NCI-H510A treated with DMSO at 0.1 percent for 48 hours (cell line): ENCODE measurements around the gene STIL.
"Not testable (repeated sequence)": the region's sequence is repeated elsewhere in the genome, so short reads cannot be mapped to it uniquely, and the experiment has no call there.

ENCODE experiments used
- DNase-seq: peaks from one replicate; lab custom pipeline; 2025; lab: John Stamatoyannopoulos, UW

STIL gene

DNA sequence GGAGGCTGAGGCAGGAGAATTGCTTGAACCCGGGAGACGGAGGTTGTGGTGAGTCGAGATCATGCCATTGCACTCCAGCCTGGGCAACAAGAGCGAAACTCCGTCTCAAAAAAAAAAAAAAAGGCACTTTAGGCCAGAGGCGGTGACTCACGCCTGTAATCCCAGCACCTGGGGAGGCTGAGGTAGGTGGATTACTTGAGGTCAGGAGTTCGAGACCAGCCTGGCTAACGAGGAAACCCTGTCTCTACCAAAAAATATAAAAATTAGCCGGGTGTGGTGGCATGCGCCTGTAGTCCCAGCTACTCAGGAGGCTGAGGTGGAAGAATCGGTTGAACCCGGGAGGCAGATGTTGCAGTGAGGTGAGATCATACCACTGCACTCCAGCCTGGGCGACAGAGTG is 6.0 kb upstream of the STIL start:
- not testable (repeated sequence) for DNase-seq

GRCh38 chr1:47317841-47318240 is 3.9 kb upstream of the STIL start:
- DNase-seq = no peak

DNA sequence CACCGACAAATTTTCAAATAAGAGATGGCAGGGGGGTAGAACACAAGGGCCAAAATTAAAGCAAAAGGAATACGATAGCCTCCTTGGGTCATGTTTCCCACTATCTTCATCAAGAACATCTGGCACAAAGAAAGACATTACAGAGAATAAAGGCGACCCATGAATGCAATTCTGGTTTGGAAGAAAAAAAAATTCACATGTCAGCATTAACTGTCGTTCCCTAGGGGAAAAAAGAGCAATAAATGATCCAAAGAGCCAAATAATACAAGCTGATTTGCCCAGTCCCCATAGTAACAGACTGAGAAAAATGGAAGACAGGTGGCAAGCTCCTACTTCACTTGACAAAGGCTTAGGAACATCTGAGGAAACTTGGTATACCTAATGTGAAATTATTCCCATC is 4.5 kb downstream of the STIL start:
- DNase-seq = no peak

DNA sequence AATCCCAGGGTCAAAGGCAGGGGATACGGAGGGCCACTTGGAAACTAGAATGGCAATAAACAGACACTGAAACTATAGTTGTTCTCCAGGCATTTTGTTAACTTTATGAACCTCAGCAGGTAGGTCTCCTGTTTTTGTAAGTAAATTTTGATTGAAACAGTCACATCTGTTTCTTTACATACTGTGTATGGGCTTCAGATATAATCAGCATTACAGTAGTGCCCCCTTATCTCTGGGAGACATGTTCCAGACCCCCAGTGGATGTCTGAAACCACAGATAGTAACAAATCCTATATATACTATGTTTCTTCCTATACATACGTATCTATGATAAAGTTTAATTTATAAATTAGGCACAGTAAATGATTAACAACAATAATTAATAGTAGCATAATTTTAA is 11.5 kb downstream of the STIL start:
- DNase-seq = no peak

DNA sequence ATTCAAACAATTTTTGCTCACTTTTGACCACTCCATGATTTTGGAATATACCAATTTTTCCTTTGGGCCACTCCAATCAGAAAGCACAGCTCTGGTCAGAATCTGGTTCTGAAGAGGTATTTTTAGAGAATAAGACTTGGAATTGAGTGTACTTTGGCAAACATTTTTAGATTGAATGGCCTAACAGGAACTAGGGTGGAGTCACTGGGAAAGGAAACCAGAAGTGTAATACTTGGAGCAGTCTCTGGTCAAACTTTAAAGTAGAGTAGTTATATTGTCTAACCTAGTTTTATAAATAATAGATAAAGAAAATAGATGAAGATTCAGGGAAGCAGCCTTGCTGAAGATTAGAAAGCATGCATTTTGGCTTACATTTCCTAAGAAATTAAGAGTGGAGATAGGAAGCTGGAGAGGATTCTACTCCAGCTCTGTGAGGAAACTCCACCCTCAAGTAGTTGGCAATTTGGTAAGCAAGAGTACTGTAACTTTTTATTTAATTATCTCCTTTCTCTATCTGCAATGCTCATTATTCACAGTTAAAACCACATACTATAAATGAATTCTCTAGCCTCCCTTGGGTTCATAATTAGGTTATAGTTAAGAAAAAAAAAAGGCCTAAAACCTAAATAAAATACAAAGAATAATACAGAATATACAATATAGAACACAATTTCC is 15.8 kb downstream of the STIL start:
- no peak for DNase-seq

- no peak for DNase-seq
These were observed 18.4 kb downstream of the STIL start for GRCh38 chr1:47295579-47295978.

DNA sequence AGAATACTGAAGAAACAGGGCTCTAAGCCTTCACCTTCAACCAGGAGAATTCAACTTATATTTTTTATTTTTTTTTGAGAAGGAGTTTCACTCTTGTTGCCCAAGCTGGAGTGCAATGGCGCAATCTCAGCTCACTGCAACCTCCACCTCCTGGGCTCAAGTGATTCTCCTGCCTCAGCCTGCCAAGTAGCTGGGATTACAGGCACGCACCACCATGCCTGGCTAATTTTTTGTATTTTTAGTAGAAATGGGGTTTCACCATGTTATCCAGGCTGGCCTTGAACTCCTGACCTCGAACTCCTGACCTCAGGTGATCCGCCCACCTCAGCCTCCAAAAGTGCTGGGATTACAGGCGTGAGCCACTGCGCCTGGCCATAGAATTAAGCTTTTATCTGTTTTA is 19.1 kb downstream of the STIL start:
- DNase-seq = not testable (repeated sequence)

DNA sequence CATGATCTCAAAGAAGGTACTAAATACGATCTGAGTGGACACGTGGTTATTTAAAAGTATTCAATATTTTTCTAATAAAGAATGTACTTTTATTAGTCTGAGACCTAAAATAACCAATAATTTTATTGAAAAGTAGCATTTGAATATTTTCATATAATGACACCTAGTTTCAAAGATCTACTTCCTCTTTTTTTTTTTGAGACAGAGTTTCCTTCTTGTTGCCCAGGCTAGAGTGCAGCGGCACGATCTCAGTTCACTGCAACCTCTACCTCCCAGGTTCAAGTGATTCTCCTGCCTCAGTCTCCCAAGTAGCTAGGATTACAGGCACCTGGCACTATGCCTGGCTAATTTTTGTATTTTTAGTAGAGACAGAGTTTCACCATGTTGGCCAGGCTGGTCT is 25.8 kb downstream of the STIL start:
- not testable (repeated sequence) for DNase-seq

DNA sequence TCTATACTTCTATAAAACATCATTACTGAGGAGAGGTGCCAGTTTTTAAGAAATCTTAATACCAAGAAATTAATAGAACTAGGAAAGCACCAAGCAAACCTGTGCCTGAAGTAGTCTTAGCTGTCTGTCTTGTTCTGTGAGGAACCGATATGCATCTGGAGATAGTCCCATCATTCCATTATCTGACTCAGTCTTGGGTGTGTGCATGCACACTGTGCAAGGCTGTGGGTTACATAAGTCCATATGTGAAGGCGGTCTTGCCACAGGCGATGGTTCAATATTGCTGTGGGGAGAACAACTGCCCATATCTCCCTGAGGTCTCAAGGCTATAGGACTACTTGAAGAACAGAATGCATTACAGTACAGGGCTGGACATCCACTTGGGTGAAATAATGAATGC is 33.8 kb downstream of the STIL start:
- no peak for DNase-seq

DNA sequence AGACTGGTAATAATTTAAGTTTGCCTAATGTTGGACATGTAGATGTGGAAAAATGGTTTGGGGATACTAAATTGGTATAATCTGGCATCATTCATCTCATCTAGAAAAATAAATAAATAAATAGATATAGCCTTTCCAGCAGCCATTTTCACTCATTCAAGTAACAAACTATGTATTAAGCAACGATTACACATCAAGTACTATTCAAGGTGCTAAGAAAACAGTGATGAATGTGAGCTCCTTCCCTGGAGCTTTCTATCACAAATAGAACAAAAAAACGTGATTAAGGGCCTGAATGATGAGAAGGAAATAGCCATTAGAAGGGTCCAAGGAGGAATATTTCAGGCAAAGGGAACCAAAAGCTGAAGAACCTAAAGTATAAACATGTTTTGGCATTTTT is 37.1 kb downstream of the STIL start:
- DNase-seq = no peak

GRCh38 chr1:47275811-47276210 is 38.1 kb downstream of the STIL start:
- DNase-seq = not testable (repeated sequence)

GRCh38 chr1:47265529-47265928 is 48.4 kb downstream of the STIL start:
- not testable (repeated sequence) for DNase-seq

DNA sequence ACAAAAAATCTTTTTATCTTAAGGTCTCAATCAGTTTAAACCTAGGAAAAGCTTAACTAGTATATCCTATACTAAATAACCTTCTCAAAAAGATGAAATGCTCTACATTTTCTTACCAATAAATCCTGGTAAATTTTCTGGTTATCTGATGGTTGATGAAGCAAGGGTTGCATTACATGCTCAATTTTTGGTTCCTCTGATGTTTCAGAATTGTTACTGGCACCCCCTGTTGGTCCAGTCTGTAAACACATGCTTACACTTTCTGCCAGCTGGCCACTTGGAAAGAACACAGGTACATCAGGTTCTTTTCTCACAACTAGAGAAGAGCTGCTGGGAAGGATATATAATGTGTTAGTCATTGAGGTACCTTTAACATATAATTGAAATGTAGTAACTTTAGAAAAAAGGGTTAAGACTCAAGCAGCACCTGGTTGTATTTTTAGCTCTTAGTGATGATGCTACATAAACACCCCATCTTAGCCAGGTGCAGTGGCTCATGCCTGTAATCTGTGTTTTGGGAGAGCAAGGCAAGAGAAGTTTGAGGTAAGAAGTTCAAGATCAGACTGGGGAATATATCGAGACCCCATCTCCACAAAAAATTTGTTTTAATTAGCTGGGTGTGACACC is 51.0 kb downstream of the STIL start:
- DNase-seq = peak; percentile 9

GRCh38 chr1:47257224-47257623 is 56.7 kb downstream of the STIL start:
- DNase-seq = no peak

DNA sequence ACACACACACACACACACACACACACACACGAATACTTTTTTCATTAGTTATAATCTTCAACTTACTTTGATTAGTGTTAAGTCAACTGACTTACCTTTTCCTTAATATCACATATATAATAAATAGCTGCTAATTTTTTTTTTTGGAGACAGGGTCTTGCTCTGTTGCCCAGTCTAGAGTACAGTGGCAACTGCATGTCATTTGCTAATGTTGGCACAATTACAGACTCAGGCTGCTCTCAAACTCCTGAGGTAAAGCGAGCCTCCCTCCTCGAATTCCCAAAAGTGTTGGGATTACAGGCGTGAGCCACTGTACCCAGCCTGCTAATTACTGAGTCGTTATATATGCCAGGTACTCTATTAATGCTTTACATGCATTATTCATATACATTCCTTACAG is 61.2 kb downstream of the STIL start:
- no peak for DNase-seq

DNA sequence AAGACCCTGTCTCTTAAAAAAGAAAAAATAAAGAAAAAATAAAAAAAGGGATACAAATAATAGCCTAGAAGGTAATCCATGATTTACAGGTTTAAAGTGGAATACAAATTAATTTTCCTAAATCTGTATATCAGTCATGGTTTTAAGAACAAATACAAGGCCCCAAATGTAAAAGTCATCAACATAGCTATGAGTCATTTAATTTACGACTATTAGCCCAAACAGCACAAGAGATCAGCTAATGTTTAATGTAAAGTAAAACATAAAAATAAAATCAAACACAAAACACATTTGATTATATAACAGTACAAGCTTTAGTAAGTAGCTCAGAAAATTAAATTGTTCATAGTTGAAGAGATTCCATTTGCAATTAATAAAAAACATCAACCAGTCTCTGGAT is 61.6 kb downstream of the STIL start:
- DNase-seq = no peak

GRCh38 chr1:47249755-47250154 is 64.2 kb downstream of the STIL start:
- DNase-seq = no peak

- no peak for DNase-seq
These were observed 69.5 kb downstream of the STIL start for GRCh38 chr1:47244339-47244862.

DNA sequence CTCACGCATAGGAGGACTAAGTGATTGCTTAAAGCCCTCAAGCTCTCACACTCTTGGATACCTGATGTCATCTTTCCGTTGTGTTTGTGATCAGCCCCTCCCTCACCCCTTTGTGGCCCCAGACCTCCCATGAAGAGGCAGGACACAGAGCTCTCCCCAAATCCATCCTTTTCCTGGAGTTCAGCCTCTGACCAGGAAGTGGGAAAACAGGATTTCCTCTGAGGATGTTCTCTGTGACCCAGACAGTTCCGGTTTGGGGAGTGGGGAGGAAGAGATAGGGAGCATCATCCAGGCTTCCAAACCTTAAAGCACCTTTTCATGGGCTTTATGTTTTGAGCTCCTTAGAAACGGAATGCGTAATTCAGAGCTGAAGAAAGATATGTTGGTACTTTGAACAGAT is 70.0 kb downstream of the STIL start:
- DNase-seq = no peak

- DNase-seq = no peak
These were observed 72.5 kb downstream of the STIL start for GRCh38 chr1:47241114-47242113.

DNA sequence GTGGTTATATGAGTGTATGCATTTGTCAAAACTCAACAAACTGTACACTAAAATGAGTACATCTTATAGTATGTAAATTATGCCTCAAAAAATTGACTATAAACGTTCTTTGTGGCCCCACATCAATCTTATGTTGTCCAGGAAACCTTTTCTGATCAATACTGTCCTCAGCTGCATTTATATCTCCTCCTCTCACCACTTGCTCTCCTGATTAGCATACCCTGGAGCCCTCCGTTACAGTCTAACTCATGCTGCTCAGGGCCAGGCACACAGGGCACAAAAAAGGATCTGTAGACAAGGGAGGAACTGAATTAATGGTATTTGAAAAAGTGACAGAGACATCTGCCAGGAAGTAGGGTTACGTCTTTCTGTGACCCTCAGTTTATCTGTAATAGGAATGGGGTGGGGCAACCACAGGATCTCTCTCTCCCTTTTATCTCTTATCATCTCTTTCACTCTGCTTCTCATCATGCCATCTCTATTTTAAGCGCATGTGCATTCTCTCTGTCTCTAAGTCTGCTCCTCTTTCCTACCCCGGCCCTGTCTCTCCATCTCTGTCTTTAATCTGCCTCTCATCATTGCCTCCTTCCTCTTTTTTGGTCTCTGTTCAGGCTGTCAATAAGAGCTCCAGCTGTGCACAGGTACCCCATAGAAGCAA is 74.9 kb downstream of the STIL start:
- no peak for DNase-seq

GRCh38 chr1:47235806-47236205 is 78.1 kb downstream of the STIL start:
- DNase-seq = no peak
